CD1c-positive myeloid dendritic cell (primary cell): ENCODE results near the gene AKIRIN2.

Source experiments
- DNase-seq: peaks from one replicate; pipeline ENCODE4 v3.0.0-alpha.2; 2016; ENCODE audit errors: extremely low spot score

AKIRIN2 gene

DNA sequence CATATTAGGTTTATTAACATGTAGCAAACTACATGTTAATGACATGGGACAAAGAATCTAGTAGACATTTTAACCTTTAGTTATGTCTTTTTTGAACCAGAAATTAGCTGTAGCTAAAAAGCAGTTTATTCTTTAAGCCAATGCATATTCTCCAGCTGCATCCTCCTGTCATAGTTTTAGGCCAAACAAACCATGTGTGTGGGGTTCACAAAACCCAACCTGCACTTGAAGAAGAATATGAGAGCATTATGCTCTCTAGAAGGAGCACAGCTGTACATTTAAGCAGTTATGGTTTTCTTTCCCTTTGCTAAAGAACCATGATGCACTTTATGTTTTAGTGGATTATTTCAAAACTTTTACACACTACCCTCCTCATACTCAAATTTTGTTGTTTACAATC lies 46.2 kb downstream of the AKIRIN2 start:
- no peak for DNase-seq

DNA sequence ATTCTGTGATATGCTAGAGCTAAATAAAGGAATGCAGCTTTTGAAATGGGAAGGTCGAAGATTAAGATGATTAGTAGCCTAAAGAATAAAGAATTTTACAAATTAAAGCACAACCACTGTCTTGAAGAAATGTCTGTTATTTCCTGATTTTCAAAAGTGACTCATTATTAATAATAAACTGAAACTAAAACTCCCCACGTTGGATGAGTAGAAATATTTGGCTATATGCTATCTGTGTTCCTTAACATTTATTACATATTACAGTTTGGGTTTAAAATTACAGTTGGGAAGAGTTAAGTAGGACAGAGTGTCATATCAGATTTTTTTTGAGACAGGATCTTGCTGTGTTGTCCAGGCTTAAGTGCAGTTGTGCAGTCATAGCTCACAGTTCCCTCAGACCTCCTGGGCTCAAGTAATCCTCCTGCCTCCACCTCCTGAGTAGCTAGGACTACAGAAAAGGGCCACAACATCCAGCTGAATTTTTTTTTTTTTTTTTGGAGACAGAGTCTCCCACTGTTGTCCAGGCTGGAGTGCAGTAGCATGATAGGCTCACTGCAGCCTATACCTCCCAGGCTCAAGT lies 47.1 kb downstream of the AKIRIN2 start:
- DNase-seq, result no peak

DNA sequence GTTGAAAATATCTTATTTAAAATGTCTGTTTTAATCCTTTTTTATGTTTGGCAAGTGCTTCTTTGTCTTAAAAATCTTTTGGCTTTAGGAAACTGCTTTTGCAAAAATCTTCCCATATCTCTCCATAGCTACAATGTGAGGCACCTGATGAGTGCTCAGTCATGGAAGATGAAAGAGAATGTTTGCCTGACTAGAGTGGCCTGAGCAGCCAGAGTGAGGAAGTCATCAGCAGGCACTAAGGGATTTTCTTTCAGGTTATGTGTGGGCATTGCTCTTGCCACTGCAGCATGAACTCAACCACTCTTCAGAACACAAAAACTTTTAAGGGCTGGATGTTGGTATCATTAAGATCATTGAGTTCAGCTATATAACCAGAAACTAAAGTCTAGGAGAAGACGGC lies 47.9 kb downstream of the AKIRIN2 start:
- DNase-seq, result no peak

DNA sequence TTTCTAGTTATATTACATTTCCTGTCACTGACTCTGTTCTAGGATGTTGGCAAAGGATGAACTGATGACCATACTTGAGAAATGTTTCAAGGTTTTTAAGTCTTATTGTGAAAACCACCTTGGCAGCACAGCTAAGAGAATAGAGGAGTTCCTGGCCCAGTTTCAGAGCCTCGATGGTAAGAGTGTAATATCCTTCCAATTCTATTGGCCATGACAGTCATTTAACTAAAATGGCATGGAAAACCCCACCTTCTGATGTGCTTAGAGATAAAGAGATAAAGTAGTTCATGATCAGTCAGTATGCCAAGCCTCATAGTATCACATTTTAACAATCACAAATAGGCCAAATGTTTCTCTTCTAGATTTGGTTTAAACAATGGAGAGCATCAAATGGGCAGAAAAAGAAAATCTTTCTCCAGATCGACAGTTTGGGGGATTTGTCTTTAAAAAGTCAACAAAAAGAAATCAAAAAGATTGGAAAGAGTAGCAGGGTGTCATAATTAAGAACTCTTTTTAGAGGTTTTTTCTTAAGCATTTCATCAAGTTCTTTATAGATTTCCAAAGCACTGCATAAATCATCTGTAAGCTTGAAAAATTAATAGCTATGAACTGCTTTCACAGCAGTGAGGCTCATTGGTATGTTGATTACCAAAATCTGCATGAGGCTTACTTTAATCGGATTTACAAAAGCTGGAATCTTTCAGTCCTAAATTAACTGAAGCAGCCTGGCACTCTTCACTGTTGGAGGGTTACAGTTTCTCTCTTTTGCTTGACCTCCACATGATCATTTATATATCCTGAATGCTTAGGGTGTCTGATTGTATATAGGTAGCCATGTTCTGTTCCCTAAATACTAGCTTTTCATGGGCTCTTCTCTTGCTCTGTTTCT lies 48.7 kb downstream of the AKIRIN2 start:
- no peak for DNase-seq

DNA sequence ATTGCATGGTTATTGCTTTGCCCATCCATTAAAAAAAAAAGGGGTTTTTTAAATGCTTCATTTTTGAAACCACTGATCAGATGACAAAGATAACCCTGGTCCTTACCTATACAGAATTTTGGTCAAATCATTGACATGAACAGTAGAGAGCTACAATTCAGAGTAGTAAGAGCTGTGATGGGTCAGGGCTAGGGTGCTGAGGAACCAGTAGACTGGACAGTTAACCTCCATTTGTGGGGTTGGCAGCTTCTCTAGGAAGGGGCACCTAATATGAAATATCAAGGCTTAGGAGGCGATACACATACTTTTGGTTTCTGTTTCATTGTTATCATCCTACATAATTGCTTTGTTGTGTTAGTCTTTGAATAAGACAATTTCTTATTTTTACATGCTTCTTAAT lies 57.0 kb downstream of the AKIRIN2 start:
- no peak for DNase-seq

DNA sequence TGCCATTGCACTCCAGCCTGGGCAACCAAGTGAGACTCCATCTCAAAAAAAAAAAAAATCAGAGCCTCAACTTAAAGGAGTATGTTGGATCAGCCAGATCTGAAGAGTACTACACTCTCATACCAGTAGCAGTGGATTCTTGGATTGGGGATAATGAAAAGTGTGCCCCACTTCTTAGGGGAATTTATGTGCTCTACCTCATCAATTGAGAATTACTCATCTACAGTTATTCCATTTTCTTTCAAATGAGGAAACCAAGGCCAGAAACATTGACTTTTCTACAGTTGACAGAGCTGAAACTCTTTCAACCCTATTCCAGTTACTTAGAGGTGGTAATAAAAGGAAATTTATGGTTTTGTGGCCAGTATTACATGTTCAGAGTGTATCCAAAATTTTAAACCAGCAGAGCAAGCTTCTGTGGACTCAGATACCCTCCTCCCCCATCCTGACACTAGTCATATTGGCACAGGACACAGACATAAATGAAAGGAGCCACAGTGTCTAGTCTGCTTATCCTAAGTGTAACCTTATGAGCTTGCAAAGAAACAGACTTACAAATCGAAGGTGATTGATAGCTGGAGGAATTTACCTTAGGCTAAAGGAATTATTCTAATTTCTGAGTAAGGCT lies 60.9 kb downstream of the AKIRIN2 start:
- DNase-seq, result no peak

DNA sequence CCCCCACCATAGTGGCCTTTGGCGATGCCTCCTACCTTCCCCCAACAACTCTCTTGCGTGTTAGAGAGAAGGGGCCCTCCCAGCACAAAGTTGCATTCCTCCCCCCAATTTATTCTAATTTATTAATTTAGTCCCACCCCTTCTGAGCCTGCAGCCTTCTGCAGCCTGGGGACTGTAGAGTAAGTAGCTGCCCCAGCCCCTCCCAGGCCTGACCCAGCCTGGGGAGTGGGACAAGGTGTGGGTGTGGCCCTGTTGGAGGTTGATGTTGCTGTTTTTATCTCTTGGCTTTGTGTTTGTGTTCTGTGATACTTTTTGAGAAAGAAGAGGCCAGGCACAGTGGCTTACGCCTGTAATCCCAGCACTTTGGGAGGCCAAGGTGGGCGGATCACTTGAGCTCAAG lies 62.7 kb downstream of the AKIRIN2 start:
- no peak for DNase-seq

DNA sequence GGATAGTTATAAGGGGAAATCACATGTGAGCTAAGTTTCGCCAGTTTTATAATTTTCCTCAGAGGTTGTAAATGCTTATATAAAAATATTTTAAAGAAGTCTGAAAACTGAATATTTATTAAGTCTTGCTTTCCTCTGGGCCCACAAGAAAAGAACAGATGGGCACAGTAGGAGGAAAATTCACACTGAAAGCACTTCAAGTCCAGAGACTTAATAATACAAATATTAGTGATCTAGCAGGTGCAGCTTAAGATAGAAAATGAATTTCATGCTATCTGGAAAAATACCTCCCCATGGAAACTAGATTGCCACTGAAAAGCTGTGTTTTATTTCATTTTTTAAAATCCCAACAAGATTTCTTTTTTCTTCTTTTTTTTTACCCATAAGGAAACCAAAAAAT lies 64.9 kb downstream of the AKIRIN2 start:
- no peak for DNase-seq

DNA sequence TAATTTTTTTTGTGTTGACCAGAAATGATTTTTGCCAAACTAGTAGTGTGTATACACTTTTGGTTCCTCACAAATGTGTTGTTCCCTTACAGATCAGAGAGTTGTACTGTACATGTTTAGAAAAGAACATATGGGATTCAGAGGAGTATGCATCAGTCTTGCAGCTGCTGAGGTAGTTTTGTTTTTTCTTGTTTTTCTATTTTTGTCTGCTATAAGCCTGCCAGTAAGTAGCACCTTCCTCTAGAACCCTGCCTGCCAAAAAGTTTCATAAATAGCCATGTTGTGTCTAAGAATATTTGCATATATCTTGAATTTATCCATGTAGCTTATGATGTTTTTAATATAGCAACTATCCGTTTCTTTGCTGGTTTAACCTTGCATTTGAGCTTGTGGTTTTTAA lies 65.7 kb downstream of the AKIRIN2 start:
- DNase-seq, result no peak

DNA sequence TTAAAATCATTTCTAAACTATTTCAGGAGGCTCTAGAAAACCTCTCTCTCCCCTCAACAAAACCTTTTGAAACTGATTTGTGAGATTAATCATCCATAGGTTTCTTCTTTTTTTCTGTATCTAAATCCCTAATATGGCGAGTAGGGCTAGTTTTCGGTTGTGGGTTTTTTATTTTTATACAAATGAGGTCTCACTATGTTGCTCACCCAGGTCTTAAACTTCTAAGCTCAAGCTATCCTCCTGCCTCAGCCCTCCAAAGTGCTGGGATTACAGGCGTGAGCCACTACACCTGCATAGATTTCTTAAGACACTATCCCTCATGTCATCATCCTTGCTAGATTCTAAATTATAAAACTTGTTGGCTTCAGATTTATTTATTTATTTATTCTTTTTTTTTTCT lies 68.2 kb downstream of the AKIRIN2 start:
- DNase-seq, result no peak

DNA sequence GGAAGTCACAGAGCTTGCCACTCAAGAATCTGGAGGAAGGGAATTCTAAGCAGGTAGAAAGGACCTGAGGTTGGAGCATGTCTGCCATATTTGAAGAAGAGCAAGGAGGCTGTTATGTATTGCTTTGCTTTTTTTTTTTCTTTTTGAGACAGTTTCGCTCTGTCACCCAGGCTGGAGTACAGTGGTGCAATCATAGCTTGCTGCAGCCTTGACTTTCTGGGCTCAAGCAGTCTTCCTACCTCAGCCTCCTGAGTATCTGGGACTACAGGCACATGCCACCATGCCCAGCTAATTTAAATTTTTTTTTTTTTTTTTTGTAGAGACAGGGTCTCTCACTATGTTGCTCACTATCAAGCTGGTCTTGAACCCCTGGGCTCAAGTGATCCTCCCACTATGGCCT lies 71.3 kb downstream of the AKIRIN2 start:
- DNase-seq, result no peak

DNA sequence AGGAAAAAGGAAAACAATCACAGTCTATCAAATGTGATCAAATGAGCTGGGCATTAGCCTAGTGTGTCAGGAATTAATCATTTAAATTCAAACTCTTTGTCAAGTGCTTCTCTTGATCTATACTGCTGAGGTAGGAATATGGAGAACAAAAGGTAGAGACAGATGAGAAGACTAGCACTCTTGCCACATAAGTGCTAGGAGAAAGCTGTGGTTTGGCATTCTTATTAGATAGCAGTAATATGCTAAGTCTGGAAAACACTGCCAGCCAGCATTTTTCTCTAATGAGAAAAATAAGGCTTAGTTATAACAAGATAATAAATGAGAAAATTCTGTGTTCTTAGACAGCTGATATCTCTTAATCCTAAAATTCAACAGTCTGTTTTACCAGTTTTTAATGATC lies 73.2 kb downstream of the AKIRIN2 start:
- DNase-seq, result no peak

DNA sequence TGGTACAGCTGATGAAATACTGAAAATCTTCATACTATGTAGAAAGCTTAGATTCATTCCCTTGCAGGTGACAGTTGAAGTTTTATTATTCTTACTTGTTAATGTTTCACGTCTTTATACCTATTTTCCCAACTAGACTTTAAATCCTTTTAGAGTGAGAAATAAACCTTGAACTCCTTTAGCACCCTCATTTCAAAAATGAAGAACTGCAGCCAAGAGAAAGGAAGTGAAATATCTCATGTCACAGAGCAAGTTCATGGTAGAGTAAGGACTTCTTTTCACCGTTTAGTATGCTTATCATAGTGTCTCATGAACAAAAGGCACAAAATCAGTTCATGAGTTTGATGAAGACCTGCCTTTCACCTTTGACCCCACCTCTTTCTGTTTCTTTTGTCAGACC lies 73.6 kb downstream of the AKIRIN2 start:
- peak; percentile 16 for DNase-seq
